IgD-negative memory B cell (primary cell): Measurements from ENCODE around the gene E2F7. TPM values are rescaled to one million over a fixed set of nuclear protein-coding genes. Genes with fewer than 3 reads are reported as not detected.
A peak's percentile ranks its signal among the peaks of the same experiment; 100 is the strongest.
"Not testable (repeated sequence)": the region's sequence is repeated elsewhere in the genome, so short reads cannot be mapped to it uniquely, and the experiment has no call there.

ENCODE experiments used
- H3K27ac Mint-ChIP-seq, 3 donors: one replicate each; pipeline ENCODE4 v1.8.0; 2020 to 2022; ENCODE audit warnings: mild to moderate bottlenecking in 3 of 3, mixed read lengths in 3 of 3, moderate library complexity in 1 of 3
- H3K27me3 Mint-ChIP-seq: one replicate; pipeline ENCODE4 v1.8.0; 2021; ENCODE audit warnings: mixed read lengths
- H3K36me3 Mint-ChIP-seq: one replicate; pipeline ENCODE4 v1.8.0; 2020; ENCODE audit warnings: mild to moderate bottlenecking, mixed read lengths
- H3K4me1 Mint-ChIP-seq, 3 donors: one replicate each; pipeline ENCODE4 v1.8.0; 2020 to 2022; ENCODE audit warnings: mixed read lengths in 3 of 3, mild to moderate bottlenecking in 1 of 3
- H3K4me3 Mint-ChIP-seq, 4 donors: one replicate each; pipeline ENCODE4 v1.8.0; 2020 to 2022; ENCODE audit warnings: mild to moderate bottlenecking in 4 of 4, mixed read lengths in 4 of 4, moderate library complexity in 3 of 4
- H3K9me3 Mint-ChIP-seq, 3 donors: one replicate each; pipeline ENCODE4 v1.8.0; 2020 to 2021; ENCODE audit warnings: mixed read lengths in 3 of 3, mild to moderate bottlenecking in 1 of 3
- polyA plus RNA-seq: library from polyadenylated mRNA; unstranded; fragments of 300-500 nt; fragmentation: Illumina TruSeq; gene quantifications from one replicate; pipeline ENCODE4 v1.2.3, GENCODE V29; 2021

The E2F7 gene, protein sequence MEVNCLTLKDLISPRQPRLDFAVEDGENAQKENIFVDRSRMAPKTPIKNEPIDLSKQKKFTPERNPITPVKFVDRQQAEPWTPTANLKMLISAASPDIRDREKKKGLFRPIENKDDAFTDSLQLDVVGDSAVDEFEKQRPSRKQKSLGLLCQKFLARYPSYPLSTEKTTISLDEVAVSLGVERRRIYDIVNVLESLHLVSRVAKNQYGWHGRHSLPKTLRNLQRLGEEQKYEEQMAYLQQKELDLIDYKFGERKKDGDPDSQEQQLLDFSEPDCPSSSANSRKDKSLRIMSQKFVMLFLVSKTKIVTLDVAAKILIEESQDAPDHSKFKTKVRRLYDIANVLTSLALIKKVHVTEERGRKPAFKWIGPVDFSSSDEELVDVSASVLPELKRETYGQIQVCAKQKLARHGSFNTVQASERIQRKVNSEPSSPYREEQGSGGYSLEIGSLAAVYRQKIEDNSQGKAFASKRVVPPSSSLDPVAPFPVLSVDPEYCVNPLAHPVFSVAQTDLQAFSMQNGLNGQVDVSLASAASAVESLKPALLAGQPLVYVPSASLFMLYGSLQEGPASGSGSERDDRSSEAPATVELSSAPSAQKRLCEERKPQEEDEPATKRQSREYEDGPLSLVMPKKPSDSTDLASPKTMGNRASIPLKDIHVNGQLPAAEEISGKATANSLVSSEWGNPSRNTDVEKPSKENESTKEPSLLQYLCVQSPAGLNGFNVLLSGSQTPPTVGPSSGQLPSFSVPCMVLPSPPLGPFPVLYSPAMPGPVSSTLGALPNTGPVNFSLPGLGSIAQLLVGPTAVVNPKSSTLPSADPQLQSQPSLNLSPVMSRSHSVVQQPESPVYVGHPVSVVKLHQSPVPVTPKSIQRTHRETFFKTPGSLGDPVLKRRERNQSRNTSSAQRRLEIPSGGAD
- polyA plus RNA-seq: not detected

DNA sequence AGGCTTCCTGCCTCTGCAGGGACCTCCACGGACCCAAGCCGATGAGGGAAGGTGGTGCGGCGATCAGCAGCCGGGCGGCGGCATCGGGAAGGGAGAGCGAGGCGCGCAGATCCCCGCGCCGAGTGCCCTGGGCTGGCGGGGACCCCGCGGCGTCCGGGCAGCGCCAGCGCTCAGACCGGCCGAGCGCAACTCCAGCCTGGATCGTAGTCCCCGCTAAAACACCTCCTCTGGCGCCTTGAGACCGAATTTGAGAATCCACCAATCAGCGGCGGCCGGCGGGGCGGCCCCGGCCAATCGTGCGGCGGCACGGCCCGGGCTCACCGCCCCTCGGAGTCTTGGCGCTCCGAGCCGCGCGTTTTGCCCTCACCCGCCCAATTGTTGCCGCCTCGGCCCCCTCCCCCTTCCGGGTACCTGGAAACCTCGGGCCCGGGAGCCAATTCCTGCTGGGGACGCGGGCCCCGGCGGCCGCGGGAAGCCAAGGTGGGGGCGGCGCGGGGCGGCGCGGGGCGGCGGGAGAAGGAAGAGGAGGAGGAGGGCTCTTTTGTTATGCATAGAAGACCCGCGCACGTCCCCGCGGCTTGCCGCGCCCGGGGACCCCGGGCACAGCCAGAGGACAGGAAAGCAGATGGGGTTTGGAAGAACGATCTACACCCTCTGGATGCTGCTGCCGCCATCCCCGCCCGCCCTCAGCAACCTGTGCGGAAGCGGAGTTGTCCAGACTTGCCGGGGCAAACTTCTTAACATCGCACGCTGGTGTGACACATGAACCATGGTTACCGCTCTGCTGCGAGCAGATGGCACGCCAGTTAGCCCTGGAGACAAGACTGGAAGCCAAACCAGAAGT is at the start of gene E2F7:
E2F7 (minus strand) TSS at position 209 of the 844 bp plus-strand sequence. CDS start 934 bp downstream, outside the sequence.
- peak within 1 kb of the TSS; percentile 86 to 97 (median 92) for H3K4me3 Mint-ChIP-seq
- peak within 1 kb of the TSS in 1 of 3 donors; percentile 16 for H3K27ac Mint-ChIP-seq

DNA sequence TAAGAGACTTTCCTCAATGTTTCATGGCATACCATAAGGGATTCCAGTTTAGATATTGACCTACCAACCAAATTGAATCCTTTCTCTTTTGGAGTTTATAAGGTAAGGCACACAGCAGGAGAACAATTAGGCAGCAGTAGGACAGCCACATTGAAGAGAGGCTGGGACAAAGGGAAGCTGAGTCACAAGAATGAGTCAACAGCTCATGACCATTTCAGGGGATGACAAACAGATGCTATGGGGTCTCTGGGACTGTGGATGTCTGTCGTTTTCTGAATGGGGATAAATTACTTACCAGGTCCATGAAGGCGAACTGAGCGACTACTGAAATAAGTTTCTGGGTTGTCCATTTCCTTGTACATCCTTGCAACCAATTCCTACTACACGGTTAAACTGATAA is 48.6 kb upstream of the E2F7 start:
- peaks cover 1% of the 10 kb centered on the region for H3K27me3 Mint-ChIP-seq
- no peak overlapping the region for H3K4me3 Mint-ChIP-seq
- peaks cover 5 to 12% (median 7%) of the 10 kb centered on the region in 3 donors for H3K9me3 Mint-ChIP-seq
- H3K36me3 Mint-ChIP-seq: no peaks in the 10 kb centered on the region
- no peaks in the 10 kb centered on the region for H3K4me1 Mint-ChIP-seq
- H3K27ac Mint-ChIP-seq: no peak overlapping the region

More for the DNA sequence above, at the start of gene E2F7:
- no peaks in the 10 kb centered on the region for H3K36me3 Mint-ChIP-seq
- no peaks in the 10 kb centered on the region for H3K9me3 Mint-ChIP-seq
- peaks cover 9% of the 10 kb centered on the region for H3K27me3 Mint-ChIP-seq
- H3K4me1 Mint-ChIP-seq: peaks cover 23 to 30% (median 28%) of the 10 kb centered on the region in 3 donors

DNA sequence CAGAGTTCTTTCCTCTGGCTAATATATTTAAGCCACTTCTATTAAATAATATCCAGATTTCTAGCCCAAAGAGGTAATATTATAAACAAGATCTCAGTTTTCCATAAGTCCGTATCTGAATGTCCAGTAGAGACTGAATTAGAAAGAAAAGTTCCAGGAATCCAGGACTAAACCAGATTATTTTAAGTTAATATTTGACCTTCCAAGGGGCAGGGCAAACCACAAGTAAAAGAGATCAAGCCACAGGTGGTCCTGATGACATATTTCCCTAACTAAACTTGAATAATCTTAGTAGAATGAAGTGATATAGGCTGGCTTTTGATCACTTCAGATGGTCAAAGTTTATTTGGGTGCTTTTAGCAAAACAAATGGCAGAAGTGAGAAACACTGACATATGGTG is 43.3 kb upstream of the E2F7 start:
- H3K4me3 Mint-ChIP-seq: no peak overlapping the region
- peaks cover 3% of the 10 kb centered on the region for H3K27me3 Mint-ChIP-seq
- no peaks in the 10 kb centered on the region for H3K36me3 Mint-ChIP-seq
- H3K9me3 Mint-ChIP-seq: peaks cover 5 to 12% (median 7%) of the 10 kb centered on the region in 3 donors
- no peaks in the 10 kb centered on the region for H3K4me1 Mint-ChIP-seq
- H3K27ac Mint-ChIP-seq: no peak overlapping the region

DNA sequence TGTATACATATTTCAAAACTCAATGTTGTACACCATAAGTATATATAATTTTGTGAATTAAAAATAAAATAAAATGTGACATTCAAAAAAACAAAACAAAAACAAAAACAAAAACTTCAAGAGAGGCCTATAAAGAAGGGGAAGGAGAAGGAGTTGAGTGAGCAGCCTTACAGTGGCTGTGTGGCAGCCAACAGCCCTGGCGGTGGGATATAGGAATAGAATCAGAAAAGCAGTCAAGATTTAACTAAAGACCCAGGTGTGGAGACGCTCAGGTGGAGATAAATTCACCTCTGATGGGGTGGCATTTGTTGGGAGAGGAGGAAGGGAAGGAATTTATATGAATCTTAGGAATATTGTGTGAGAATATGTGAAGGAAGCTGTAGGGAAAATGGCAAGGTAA is 41.8 kb upstream of the E2F7 start:
- peaks cover 3% of the 10 kb centered on the region for H3K27me3 Mint-ChIP-seq
- no peak overlapping the region for H3K4me3 Mint-ChIP-seq
- peaks cover 5 to 12% (median 7%) of the 10 kb centered on the region in 3 donors for H3K9me3 Mint-ChIP-seq
- no peaks in the 10 kb centered on the region for H3K36me3 Mint-ChIP-seq
- H3K27ac Mint-ChIP-seq: no peak overlapping the region
- H3K4me1 Mint-ChIP-seq: no peaks in the 10 kb centered on the region

DNA sequence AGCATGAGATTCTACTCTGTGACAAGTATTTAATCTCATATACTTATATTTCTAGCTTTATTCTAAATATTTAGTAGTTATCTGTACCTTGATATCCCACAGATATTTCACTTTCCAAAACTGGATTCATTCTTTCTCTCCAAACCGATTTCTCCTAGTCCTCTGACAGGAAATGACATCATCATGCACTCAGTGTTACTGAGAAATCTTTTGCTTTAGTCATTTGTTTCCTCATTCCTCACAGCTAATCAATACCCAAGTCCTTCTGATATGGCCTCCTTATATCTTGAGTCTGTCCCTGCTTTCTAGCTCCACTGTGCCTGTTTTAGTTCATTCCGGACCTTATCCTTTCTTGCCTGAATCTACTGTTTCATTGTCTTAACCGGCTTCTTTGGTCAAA is 39.4 kb upstream of the E2F7 start:
- no peak overlapping the region for H3K27ac Mint-ChIP-seq
- no peaks in the 10 kb centered on the region for H3K4me1 Mint-ChIP-seq
- no peak overlapping the region for H3K4me3 Mint-ChIP-seq
- peaks cover 3% of the 10 kb centered on the region for H3K27me3 Mint-ChIP-seq
- no peaks in the 10 kb centered on the region for H3K9me3 Mint-ChIP-seq
- H3K36me3 Mint-ChIP-seq: no peaks in the 10 kb centered on the region

DNA sequence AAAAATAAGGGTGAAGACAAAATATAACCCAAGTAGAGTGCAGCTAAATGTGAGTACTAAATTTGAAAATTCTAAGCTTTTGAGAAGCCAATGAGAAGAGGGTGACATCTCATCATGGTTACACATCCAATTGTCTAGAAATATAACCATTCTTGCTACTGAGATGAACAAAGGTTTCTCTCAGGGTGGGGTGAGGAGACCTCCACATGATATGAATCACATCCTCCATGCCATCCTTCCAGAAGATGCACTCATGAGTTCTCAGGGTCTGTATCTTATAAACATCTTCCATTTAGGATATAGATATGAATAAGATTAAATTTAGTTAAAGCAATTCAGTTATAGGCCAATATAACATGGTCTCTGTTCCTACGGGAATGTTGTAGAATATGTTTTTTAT is 38.9 kb upstream of the E2F7 start:
- H3K4me1 Mint-ChIP-seq: no peaks in the 10 kb centered on the region
- H3K27me3 Mint-ChIP-seq: peaks cover 3% of the 10 kb centered on the region
- no peak overlapping the region for H3K4me3 Mint-ChIP-seq
- no peaks in the 10 kb centered on the region for H3K36me3 Mint-ChIP-seq
- H3K9me3 Mint-ChIP-seq: no peaks in the 10 kb centered on the region
- H3K27ac Mint-ChIP-seq: no peak overlapping the region

DNA sequence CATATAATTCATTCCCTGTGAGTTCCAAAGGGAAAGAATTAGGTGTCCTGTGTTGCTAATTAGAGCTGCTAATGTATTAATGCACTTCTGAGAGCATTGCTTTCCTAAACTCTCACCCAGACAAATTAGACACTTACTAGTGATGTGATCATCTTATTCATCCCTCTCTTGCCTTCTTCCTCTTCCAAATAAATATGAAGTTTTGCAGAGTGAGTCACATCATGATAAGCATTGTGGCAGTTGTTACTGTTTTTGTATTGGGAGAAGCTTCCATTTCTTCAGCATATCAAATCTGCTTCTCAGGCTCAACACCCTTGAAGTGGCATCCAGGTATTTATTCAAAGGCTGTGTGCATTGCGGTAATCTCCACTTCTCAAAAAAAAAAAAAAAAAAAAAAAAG is 37.3 kb upstream of the E2F7 start:
- Mint-ChIP-seq H3K27me3 (peaks cover 3% of the 10 kb centered on the region), H3K36me3 (no peaks in the 10 kb centered on the region), H3K4me1 (no peaks in the 10 kb centered on the region), H3K27ac (no peak overlapping the region), H3K9me3 (no peaks in the 10 kb centered on the region), H3K4me3 (no peak overlapping the region)

DNA sequence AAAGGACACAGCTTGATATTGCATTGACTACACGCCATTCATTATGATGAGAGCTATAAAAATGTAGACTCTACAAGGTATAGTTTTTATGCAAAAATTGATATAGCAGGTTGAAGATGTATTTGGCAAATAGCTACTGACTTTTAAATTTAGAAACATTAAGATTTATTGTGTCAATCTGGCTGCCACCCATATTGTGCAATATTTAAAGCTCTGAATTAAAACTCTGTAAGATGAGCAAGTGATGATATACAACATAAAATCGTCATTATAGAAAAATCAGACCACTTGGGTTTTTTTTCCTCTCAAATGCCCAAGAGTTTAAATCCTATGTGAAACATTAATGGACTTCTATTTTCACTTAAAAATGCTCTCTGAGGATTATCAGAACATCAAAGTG is 36.8 kb upstream of the E2F7 start:
- Mint-ChIP-seq H3K27ac (no peak overlapping the region), H3K9me3 (no peaks in the 10 kb centered on the region), H3K4me1 (no peaks in the 10 kb centered on the region), H3K27me3 (peaks cover 3% of the 10 kb centered on the region), H3K4me3 (no peak overlapping the region), H3K36me3 (no peaks in the 10 kb centered on the region)

DNA sequence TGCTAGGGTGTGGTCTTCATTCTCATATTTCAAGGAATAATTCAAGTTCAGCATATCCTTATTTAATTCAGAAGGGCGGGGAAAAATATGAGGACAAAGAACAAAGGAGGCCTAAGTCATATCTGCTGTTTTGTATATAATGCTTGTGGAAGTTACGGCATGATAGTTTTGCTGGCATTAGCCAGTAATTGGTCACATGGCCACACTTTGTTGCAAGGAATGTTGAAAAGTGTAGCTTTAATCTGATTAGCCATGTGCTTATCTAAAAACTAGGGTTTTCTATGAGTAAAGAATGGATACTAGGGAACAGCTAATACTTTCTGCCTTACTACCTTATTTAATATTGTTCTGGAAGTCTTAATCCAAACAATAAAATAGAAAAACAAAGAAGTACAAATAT is 34.4 kb upstream of the E2F7 start:
- H3K4me1 Mint-ChIP-seq: peaks cover 0 to 3% (median 2%) of the 10 kb centered on the region in 3 donors
- H3K9me3 Mint-ChIP-seq: peaks cover 0 to 1% (median 0%) of the 10 kb centered on the region in 3 donors
- H3K27ac Mint-ChIP-seq: no peak overlapping the region
- H3K36me3 Mint-ChIP-seq: peaks cover under 1% of the 10 kb centered on the region
- H3K27me3 Mint-ChIP-seq: no peaks in the 10 kb centered on the region
- no peak overlapping the region for H3K4me3 Mint-ChIP-seq

DNA sequence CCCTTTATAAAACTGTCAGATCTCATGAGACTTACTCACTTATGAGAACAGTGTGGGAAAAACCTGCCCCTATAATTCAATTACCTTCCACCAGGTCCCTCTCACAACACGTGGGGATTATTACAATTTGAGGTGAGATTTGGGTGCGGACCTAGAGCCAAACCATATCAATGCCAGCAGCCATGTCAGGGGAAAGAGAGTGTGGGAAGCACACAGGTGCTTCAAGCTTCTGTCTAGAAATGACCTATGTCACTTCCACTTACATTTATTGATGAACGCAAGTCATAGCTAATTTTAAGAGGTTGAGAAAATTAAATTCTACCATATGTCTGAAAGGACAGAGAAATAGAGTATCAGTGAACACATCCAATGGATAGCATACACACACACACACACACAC is 32.5 kb upstream of the E2F7 start:
- Mint-ChIP-seq H3K27ac (no peak overlapping the region), H3K27me3 (no peaks in the 10 kb centered on the region), H3K4me3 (no peak overlapping the region), H3K4me1 (peaks cover 4 to 8% (median 6%) of the 10 kb centered on the region in 3 donors), H3K36me3 (peaks cover 2% of the 10 kb centered on the region), H3K9me3 (peaks cover 0 to 1% (median 0%) of the 10 kb centered on the region in 3 donors)

DNA sequence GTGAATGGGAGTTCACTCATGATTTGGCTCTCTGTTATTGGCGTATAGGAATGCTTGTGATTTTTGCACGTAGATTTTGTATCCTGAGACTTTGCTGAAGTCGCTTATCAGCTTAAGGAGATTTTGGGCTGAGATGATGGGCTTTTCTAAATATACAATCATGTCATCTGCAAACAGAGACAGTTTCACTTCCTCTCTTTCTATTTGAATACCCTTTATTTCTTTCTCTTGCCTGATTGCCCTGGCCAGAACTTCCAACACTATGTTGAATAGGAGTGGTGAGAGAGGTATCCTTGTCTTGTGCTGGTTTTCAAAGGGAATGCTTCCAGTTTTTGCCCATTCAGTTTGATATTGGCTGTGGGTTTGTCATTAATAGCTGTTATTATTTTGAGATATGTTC is 26.9 kb upstream of the E2F7 start:
- H3K9me3 Mint-ChIP-seq, H3K27ac Mint-ChIP-seq, H3K27me3 Mint-ChIP-seq, H3K36me3 Mint-ChIP-seq: not testable (repeated sequence)
- Mint-ChIP-seq H3K4me1 (peaks cover 11 to 20% (median 16%) of the 10 kb centered on the region in 3 donors), H3K4me3 (peak overlapping the region in 1 of 4 donors; percentile 44)

DNA sequence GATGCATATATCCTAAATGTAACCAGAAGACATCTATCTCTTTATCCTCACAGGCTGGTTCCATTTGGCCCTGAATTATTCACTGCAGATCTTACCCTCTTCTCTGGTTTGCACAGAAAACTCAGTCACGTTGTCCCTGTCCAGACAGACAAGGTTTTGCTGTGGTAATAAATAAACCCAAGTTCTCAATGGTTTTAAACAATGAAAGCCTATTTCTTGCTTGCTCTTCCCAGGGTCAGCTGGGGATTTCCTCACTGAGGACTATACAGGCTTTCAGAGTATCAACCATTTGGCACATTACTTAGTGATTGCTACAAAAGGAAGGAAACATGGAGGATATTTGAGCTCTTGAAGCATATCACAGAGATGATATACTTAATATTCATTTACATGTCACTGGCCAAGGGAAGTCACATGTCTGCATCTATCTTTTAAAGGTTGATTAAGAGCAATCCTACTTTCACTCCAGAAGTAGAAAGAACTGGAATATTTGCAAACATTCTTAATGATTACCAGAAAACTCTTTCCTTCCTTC is 24.4 kb upstream of the E2F7 start:
- Mint-ChIP-seq H3K36me3 (peaks cover 1% of the 10 kb centered on the region), H3K27me3 (peaks cover 1% of the 10 kb centered on the region), H3K4me1 (peaks cover 9 to 17% (median 16%) of the 10 kb centered on the region in 3 donors), H3K27ac (no peak overlapping the region), H3K9me3 (no peaks in the 10 kb centered on the region), H3K4me3 (no peak overlapping the region)

DNA sequence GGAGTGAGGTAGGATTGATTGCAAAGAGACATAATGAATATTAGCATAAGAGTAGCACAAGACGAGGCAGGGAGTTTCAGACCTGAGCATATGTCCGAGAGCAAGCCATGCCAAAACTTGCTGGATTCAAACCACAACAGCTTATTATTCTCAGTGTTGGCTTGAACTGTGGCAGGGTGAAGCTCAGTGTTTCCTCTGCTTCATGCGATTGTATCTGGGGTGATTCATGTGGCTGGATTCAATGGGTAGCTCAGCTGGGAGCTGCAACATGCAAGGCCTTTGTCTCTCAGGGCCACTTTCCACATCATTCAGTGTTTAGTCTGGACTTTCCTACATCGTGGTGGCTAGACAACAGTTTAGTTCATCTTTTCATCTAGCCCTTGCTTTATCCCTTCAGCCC is 22.1 kb upstream of the E2F7 start:
- H3K4me3 Mint-ChIP-seq: no peak overlapping the region
- no peak overlapping the region for H3K27ac Mint-ChIP-seq
- no peaks in the 10 kb centered on the region for H3K36me3 Mint-ChIP-seq
- peaks cover 6 to 8% (median 7%) of the 10 kb centered on the region in 3 donors for H3K4me1 Mint-ChIP-seq
- peaks cover 1% of the 10 kb centered on the region for H3K27me3 Mint-ChIP-seq
- no peaks in the 10 kb centered on the region for H3K9me3 Mint-ChIP-seq

DNA sequence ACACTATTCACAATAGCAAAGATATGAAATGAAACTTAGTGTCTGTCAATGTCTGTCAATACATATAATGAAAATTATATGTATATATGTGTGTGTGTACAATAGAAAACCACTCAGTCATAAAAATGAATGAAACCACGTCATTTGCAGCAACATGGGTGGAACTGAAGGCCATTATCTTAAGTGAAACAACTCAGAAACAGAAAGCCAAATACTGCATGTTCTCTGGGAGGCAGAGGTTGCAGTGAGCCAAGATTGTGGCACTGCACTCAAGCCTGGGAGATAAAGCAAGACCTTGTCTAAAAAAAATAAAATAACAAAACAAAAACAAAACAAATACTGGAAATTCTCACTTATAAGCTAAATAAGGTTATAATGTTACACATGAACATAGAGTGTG is 16.7 kb upstream of the E2F7 start:
- H3K27ac Mint-ChIP-seq: no peak overlapping the region
- H3K27me3 Mint-ChIP-seq: peaks cover 7% of the 10 kb centered on the region
- H3K9me3 Mint-ChIP-seq: peaks cover 0 to 3% (median 2%) of the 10 kb centered on the region in 3 donors
- no peaks in the 10 kb centered on the region for H3K36me3 Mint-ChIP-seq
- H3K4me3 Mint-ChIP-seq: no peak overlapping the region
- no peaks in the 10 kb centered on the region for H3K4me1 Mint-ChIP-seq
